IMR-90 (cell line): ENCODE data around the gene B4GALNT2. TPM values are rescaled to one million over a fixed set of nuclear protein-coding genes. Genes with fewer than 3 reads are reported as not detected.

ENCODE experiments used
- ATAC-seq: fragments of 200-7000 bp; cut with Tn5 transposase; 2 replicates; pipeline ENCODE4 v1.9.1; 2020; ENCODE audit warnings: low read depth, mild to moderate bottlenecking, moderate library complexity
- BruUV-seq: library from RNA; stranded (reverse); fragments of 400-500 nt; replicated peaks from 2 replicates; lab custom pipeline; 2021; lab: Mats Ljungman, UMichigan
- CTCF ChIA-PET: fragments of 300-600 bp; formaldehyde crosslinking; extraction: SDS; loops from one replicate; lab custom pipeline; 2021; ENCODE audit warnings: antibody characterized with exemption; lab: Yijun Ruan, JAX
- POLR2A ChIA-PET: fragments of 300-600 bp; sonication (Branson Sonifier 250); formaldehyde crosslinking; loops from one replicate; lab custom pipeline; 2022; ENCODE audit warnings: antibody characterized with exemption; ENCODE audit not compliant: unreplicated experiment; lab: Charles Lee
- DNase-seq: peaks from one replicate; pipeline ENCODE4 v3.0.0; 2013
- H2AFZ ChIP-seq: replicated peaks from 2 replicates; pipeline ENCODE3; 2013; ENCODE audit warnings: low read length, mild to moderate bottlenecking; ENCODE audit not compliant: poor library complexity
- H2AK5ac ChIP-seq: 2 replicates; pipeline ENCODE4 v1.6.1; 2013; ENCODE audit warnings: low read depth, low read length, inconsistent platforms
- H2AK9ac ChIP-seq: replicated peaks from 2 replicates; pipeline ENCODE3; 2013; ENCODE audit warnings: mild to moderate bottlenecking, low read depth, low read length, moderate library complexity; ENCODE audit not compliant: poor library complexity
- H2BK120ac ChIP-seq: 2 replicates; pipeline ENCODE4 v1.6.1; 2013; ENCODE audit warnings: low read depth, low read length, inconsistent platforms
- H2BK15ac ChIP-seq: 3 replicates; pipeline ENCODE4 v1.6.1; 2013; ENCODE audit warnings: low read depth, low read length, inconsistent platforms
- H2BK20ac ChIP-seq: 2 replicates; pipeline ENCODE4 v1.6.1; 2013; ENCODE audit warnings: low read depth, mild to moderate bottlenecking, inconsistent platforms, low read length, moderate library complexity
- H2BK5ac ChIP-seq: 2 replicates; pipeline ENCODE4 v1.6.1; 2013; ENCODE audit warnings: mild to moderate bottlenecking, low read depth, low read length, inconsistent platforms; ENCODE audit not compliant: poor library complexity, severe bottlenecking
- H3K14ac ChIP-seq: replicated peaks from 2 replicates; pipeline ENCODE4 v1.6.1; 2013; ENCODE audit warnings: low read depth, low read length, inconsistent platforms
- H3K18ac ChIP-seq: 2 replicates; pipeline ENCODE4 v1.6.1; 2013; ENCODE audit warnings: low read depth, low read length, control low read depth
- H3K23ac ChIP-seq: 2 replicates; pipeline ENCODE4 v1.6.1; 2013; ENCODE audit warnings: low read depth, low read length, inconsistent platforms
- H3K27ac ChIP-seq: 2 replicates; pipeline ENCODE4 v1.5.1; 2013; ENCODE audit warnings: mild to moderate bottlenecking, control low read depth, low read length; ENCODE audit not compliant: insufficient read depth
- H3K27me3 ChIP-seq: 2 replicates; pipeline ENCODE4 v1.6.1; 2013; ENCODE audit warnings: low read length; ENCODE audit not compliant: control insufficient read depth, insufficient read depth
- H3K36me3 ChIP-seq: 2 replicates; pipeline ENCODE4 v1.6.1; 2013; ENCODE audit warnings: low read length, mixed read lengths; ENCODE audit not compliant: control insufficient read depth, insufficient read depth
- H3K4ac ChIP-seq: 2 replicates; pipeline ENCODE4 v1.6.1; 2013; ENCODE audit warnings: low read depth, low read length, inconsistent platforms
- H3K4me1 ChIP-seq: 2 replicates; pipeline ENCODE4 v1.6.1; 2013; ENCODE audit warnings: low read length, mixed read lengths; ENCODE audit not compliant: control insufficient read depth, insufficient read depth
- H3K4me2 ChIP-seq: 2 replicates; pipeline ENCODE4 v1.6.1; 2013; ENCODE audit warnings: low read depth, mild to moderate bottlenecking, control low read depth, low read length, moderate library complexity
- H3K4me3 ChIP-seq: 2 replicates; pipeline ENCODE4 v1.5.1; 2013; ENCODE audit warnings: low read depth, mild to moderate bottlenecking, control low read depth, low read length, moderate library complexity; ENCODE audit not compliant: insufficient read depth
- H3K56ac ChIP-seq: 2 replicates; pipeline ENCODE4 v1.6.1; 2013; ENCODE audit warnings: low read length, inconsistent platforms; ENCODE audit not compliant: insufficient read depth; ENCODE audit errors: extremely low read depth
- H3K79me1 ChIP-seq, 2 experiments: 2 replicates each; pipeline ENCODE4 v1.6.1; 2013; ENCODE audit warnings: low read length in 2 of 2, inconsistent platforms in 1 of 2, low read depth in 1 of 2
- H3K9ac ChIP-seq: 2 replicates; pipeline ENCODE4 v1.6.1; 2013; ENCODE audit warnings: low read depth, low read length, control low read depth
- H3K9me1 ChIP-seq: 2 replicates; pipeline ENCODE4 v1.6.1; 2013; ENCODE audit warnings: low read length, inconsistent platforms; ENCODE audit not compliant: insufficient read depth
- H3K9me3 ChIP-seq: 2 replicates; pipeline ENCODE4 v1.6.1; 2013; ENCODE audit warnings: low read length; ENCODE audit not compliant: control insufficient read depth, insufficient read depth
- H4K20me1 ChIP-seq: 2 replicates; pipeline ENCODE4 v1.6.1; 2013; ENCODE audit warnings: low read length, inconsistent platforms; ENCODE audit not compliant: insufficient read depth
- H4K5ac ChIP-seq: 2 replicates; pipeline ENCODE4 v1.6.1; 2013; ENCODE audit warnings: mild to moderate bottlenecking, low read depth, low read length, control low read depth
- H4K8ac ChIP-seq, 2 experiments: 2 replicates each; pipeline ENCODE4 v1.6.1; 2013; ENCODE audit warnings: low read depth in 2 of 2, low read length in 2 of 2, control low read depth in 1 of 2, inconsistent platforms in 1 of 2
- H4K91ac ChIP-seq: 2 replicates; pipeline ENCODE4 v1.6.1; 2013; ENCODE audit warnings: low read depth, low read length, inconsistent platforms; ENCODE audit not compliant: insufficient read depth
- BHLHE40 ChIP-seq: fragments of 150-350 bp; IDR thresholded peaks from 2 replicates; pipeline ENCODE4 v1.6.1; 2016; ENCODE audit warnings: mild to moderate bottlenecking, low read depth, low read length
- CEBPB ChIP-seq: IDR thresholded peaks from 2 replicates; pipeline ENCODE4 v1.6.1; 2012; ENCODE audit warnings: low read depth, low read length, improper control_type of control experiment
- CHD1 ChIP-seq: IDR thresholded peaks from 2 replicates; pipeline ENCODE4 v1.6.1; 2012; ENCODE audit warnings: low read depth, low read length, improper control_type of control experiment
- MAFK ChIP-seq: IDR thresholded peaks from 2 replicates; pipeline ENCODE4 v1.6.1; 2012; ENCODE audit warnings: low read depth, low read length, improper control_type of control experiment
- MAZ ChIP-seq: IDR thresholded peaks from 2 replicates; pipeline ENCODE4 v1.6.1; 2012; ENCODE audit warnings: low read depth, mild to moderate bottlenecking, low read length, improper control_type of control experiment, moderate library complexity, borderline replicate concordance
- MXI1 ChIP-seq: IDR thresholded peaks from 2 replicates; pipeline ENCODE4 v1.6.1; 2012; ENCODE audit warnings: low read depth, mild to moderate bottlenecking, low read length, moderate library complexity, borderline replicate concordance
- POLR2A ChIP-seq: IDR thresholded peaks from 2 replicates; pipeline ENCODE4 v1.6.1; 2012; ENCODE audit warnings: mild to moderate bottlenecking, low read depth, low read length
- RAD21 ChIP-seq: IDR thresholded peaks from 2 replicates; pipeline ENCODE4 v1.6.1; 2012; ENCODE audit warnings: low read length, improper control_type of control experiment
- RCOR1 ChIP-seq: IDR thresholded peaks from 2 replicates; pipeline ENCODE4 v1.6.1; 2012; ENCODE audit warnings: mild to moderate bottlenecking, low read length, improper control_type of control experiment; ENCODE audit not compliant: insufficient replicate concordance
- RFX5 ChIP-seq: IDR thresholded peaks from 2 replicates; pipeline ENCODE4 v1.8.0; 2012; ENCODE audit warnings: low read depth, mild to moderate bottlenecking, low read length, moderate library complexity
- SMC3 ChIP-seq: fragments of 150-350 bp; IDR thresholded peaks from 2 replicates; pipeline ENCODE4 v1.6.1; 2016; ENCODE audit warnings: low read depth, mild to moderate bottlenecking, antibody characterized with exemption, low read length, moderate library complexity
- WGBS, 2 experiments: methylation state at CpG; one replicate each; pipeline versions ENCODE4 v1.1.5 to v1.1.7; 2013; ENCODE audit warnings: missing lambda C conversion rate in 2 of 2; ENCODE audit not compliant: insufficient read length in 1 of 2; ENCODE audit errors: extremely low coverage in 2 of 2; 5-methylcytosine and 5-hydroxymethylcytosine counted together
- dilution Hi-C: fragments of 300-500 bp; cut with HindIII; formaldehyde crosslinking; loops from one replicate; pipeline ENCODE4 v1.14.3; 2018; ENCODE audit warnings: low sequenced_read_pairs; ENCODE audit not compliant: unreplicated experiment
- in situ Hi-C: fragments of 300-500 bp; cut with MboI; formaldehyde crosslinking; loops from 3 replicates; pipeline ENCODE4 v1.14.3; 2019; ENCODE audit warnings: low sequenced_read_pairs, inconsistent platforms, mixed read lengths
- intact Hi-C: fragments of 100-400 bp; cut with micrococcal nuclease; formaldehyde crosslinking; loops from 2 replicates; pipeline ENCODE4 v1.10.0; 2022
- polyA plus RNA-seq, 3 experiments: library from polyadenylated mRNA; depleted of rRNA; stranded (reverse); fragments of >200 nt; gene quantifications; 2 replicates each; pipeline ENCODE4 v1.2.3, GENCODE V29; 2012; ENCODE audit warnings: low replicate concordance in 1 of 3
- total RNA-seq: library from RNA; depleted of rRNA; stranded (reverse); fragments of >200 nt; gene quantifications from 2 replicates; pipeline ENCODE4 v1.2.3, GENCODE V29; 2012
- TF ChIP-seq, protein P1 (sequence below): conservative IDR thresholded peaks from 2 replicates; pipeline ENCODE4 v1.5.1; 2012; ENCODE audit warnings: mild to moderate bottlenecking, low read depth, low read length, improper control_type of control experiment

B4GALNT2 gene
- total and polyA plus RNA-seq, 2 of the 4 experiments (the other 2 are of a cell fraction) = not detected

DNA sequence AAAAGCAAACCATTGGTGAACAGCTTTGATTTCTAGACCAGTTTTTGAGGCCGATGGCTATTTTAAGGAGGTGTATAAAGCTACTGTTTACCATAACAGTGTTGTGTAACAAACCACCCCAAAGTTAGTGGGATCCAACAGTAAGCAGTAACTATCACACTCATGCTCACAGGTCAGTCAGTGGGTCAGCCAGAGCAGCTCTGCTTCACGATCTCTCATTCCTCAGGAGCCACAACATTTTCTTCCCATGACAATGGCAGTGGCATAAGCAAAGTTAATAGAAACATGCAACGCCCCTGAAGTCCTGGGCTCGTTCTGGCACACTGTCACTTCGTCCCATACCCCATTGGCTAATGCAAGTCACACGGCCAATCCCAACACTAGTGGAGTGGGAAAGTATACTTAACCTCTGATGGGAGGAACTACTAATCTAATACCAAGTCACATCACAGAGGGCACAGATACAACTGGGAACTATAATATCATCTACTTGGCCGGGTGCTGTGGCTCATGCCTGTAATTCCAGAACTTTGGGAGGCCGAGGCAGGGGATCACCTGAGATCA is 28.0 kb upstream of the B4GALNT2 start (continued):
- no peak for TF ChIP-seq RCOR1
- TF ChIP-seq RAD21 = no peak

DNA sequence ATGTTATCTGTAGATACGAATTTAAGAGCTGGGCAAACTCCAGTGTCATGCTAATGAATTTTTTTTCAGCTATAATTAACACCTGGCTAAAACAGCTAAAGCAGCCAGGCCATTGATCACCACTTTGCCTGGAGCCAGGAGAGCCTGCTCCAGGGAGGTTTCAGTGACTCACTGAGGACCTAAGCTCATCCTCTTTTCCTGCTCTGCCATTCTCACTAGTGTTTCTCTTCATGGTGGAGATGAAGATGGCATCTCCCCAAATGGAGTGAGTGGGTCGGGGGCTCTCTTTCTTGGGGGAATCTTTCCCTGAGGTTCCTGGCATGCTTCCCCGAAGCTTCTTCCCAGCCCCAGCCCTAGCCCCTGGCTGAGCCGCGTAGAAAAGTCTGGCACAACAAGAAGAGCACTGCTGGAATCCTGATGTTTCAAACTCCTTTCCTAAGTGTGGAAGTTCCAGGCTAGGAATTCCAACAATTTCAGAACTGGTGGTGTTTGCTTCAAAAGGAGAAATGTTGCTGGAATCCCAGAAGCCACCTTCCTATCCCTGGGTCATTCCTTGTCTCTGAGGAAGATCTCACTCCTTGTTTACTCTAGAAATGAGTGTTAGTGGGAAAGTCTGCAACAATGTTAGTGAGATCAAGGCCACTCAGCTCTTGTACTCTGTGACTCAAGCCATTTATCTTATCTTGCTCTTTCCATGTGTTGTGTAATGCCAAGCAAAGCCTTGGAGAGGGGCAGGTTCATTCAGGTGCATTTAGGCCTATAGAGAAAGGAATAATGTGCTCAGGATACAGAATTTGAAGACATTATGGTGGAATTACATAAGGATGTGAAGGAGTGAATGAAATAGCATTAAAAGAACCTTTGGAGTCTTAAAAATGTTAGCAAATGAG is 26.0 kb upstream of the B4GALNT2 start:
- DNase-seq (peak; percentile 83), ATAC-seq (peak; percentile 51)
- peak overlapping the region; percentile 2 for H2AFZ ChIP-seq
- peak overlapping the region; percentile 57 for H2BK5ac ChIP-seq
- H3K4me2 ChIP-seq = no peak overlapping the region
- H4K8ac ChIP-seq = peak overlapping the region; percentile 12 to 42; a peak in 3 of 4 replicates
- no peak overlapping the region for H3K4me3 ChIP-seq
- WGBS, 2 experiments = no CpG with 5 or more reads among the region's 5 CpGs
- peak overlapping the region; percentile 58 for H3K56ac ChIP-seq
- H3K9me3 ChIP-seq = no peaks in the 10 kb centered on the region
- peak overlapping the region; percentile 60 for H2BK120ac ChIP-seq
- H3K18ac ChIP-seq = peak overlapping the region; percentile 7; the same call in 1 of the 2 replicates
- H2BK20ac ChIP-seq = peak overlapping the region; percentile 86
- 0 out of 2 replicates have a peak, but pooled peaks cover 2% of the 10 kb centered on the region for H4K20me1 ChIP-seq
- peak overlapping the region; percentile 0; the same call in 1 of the 3 replicates for H2BK15ac ChIP-seq
- peak overlapping the region; percentile 85 for H3K14ac ChIP-seq
- POLR2A ChIA-PET = no interaction called here
- H3K9me1 ChIP-seq = peaks cover 27% of the 10 kb centered on the region
- dilution Hi-C loops (no loop called here), in situ Hi-C loops (no loop called here), intact Hi-C loops (no loop called here)
- CTCF ChIA-PET = no interaction called here
- H3K4ac ChIP-seq = peak overlapping the region; percentile 55
- H3K27ac ChIP-seq = peak overlapping the region; percentile 9
- H3K27me3 ChIP-seq = no peaks in the 10 kb centered on the region
- BruUV-seq = no TSS peak
- H2AK5ac ChIP-seq = peak overlapping the region; percentile 37; the same call in 1 of the 2 replicates
- H3K23ac ChIP-seq = peak overlapping the region; percentile 39; the same call in 1 of the 2 replicates
- peak overlapping the region; percentile 85 for H4K91ac ChIP-seq
- H3K4me1 ChIP-seq = peaks cover 17% of the 10 kb centered on the region
- H3K36me3 ChIP-seq = no peaks in the 10 kb centered on the region
- H4K5ac ChIP-seq = no peak overlapping the region
- H2AK9ac ChIP-seq = peak overlapping the region; percentile 52
- H3K9ac ChIP-seq = no peak overlapping the region
- no peaks in the 10 kb centered on the region; a peak in 1 of 4 replicates for H3K79me1 ChIP-seq
- TF ChIP-seq MAFK = 0 out of 2 replicates have a peak, but pooled peaks have one; percentile 21
- TF ChIP-seq, protein P1, sequence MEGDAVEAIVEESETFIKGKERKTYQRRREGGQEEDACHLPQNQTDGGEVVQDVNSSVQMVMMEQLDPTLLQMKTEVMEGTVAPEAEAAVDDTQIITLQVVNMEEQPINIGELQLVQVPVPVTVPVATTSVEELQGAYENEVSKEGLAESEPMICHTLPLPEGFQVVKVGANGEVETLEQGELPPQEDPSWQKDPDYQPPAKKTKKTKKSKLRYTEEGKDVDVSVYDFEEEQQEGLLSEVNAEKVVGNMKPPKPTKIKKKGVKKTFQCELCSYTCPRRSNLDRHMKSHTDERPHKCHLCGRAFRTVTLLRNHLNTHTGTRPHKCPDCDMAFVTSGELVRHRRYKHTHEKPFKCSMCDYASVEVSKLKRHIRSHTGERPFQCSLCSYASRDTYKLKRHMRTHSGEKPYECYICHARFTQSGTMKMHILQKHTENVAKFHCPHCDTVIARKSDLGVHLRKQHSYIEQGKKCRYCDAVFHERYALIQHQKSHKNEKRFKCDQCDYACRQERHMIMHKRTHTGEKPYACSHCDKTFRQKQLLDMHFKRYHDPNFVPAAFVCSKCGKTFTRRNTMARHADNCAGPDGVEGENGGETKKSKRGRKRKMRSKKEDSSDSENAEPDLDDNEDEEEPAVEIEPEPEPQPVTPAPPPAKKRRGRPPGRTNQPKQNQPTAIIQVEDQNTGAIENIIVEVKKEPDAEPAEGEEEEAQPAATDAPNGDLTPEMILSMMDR = no peak
- peak; percentile 97 for TF ChIP-seq CEBPB
- TF ChIP-seq RFX5 = no peak
- TF ChIP-seq CHD1 = no peak
- TF ChIP-seq SMC3 = no peak
- no peak for TF ChIP-seq MAZ
- TF ChIP-seq RCOR1 = peak; percentile 55
- no peak; the same call in 1 of the 2 replicates for TF ChIP-seq POLR2A
- peak; percentile 67 for TF ChIP-seq BHLHE40
- TF ChIP-seq MXI1 = no peak
